K562 (cell line): ENCODE measurements around the gene FGR.

Source experiments
- CTCF ChIP-seq, 3 experiments: IDR thresholded peaks in 2 of 3; conservative IDR thresholded peaks in 1 of 3; 2 replicates each; pipeline ENCODE4 v1.5.1; 2011 to 2012; ENCODE audit warnings: low read length in 3 of 3, mild to moderate bottlenecking in 3 of 3, control low read depth in 2 of 3, improper control_type of control experiment in 1 of 3, inconsistent platforms in 1 of 3, low read depth in 1 of 3, mixed read lengths in 1 of 3, moderate library complexity in 1 of 3; ENCODE audit not compliant: insufficient read depth in 2 of 3
- EP300 ChIP-seq: IDR thresholded peaks from 2 replicates; pipeline ENCODE4 v1.6.1; 2012; ENCODE audit warnings: low read length, improper control_type of control experiment
- GATAD2B ChIP-seq: fragments of 450-650 bp; IDR thresholded peaks from 2 replicates; pipeline ENCODE4 v1.6.1; 2017; ENCODE audit warnings: mild to moderate bottlenecking, borderline replicate concordance
- REST ChIP-seq, 2 experiments: fragments of 450-650 bp; formaldehyde crosslinking in 1 of 2; IDR thresholded peaks; 2 replicates each; pipeline versions ENCODE4 v1.4.0 to v1.6.1; 2014 to 2020; ENCODE audit warnings: mild to moderate bottlenecking in 2 of 2, borderline replicate concordance in 1 of 2, low read depth in 1 of 2
- ZBTB43 ChIP-seq: sonication (generic); formaldehyde crosslinking; IDR thresholded peaks from 2 replicates; pipeline ENCODE4 v1.8.0; 2023; ENCODE audit warnings: mild to moderate bottlenecking, missing genetic modification reagents

- TF ChIP-seq GATAD2B, result no peak
- TF ChIP-seq ZBTB43 (CRISPR knock-in tag), result no peak
- no peak for TF ChIP-seq EP300
- TF ChIP-seq CTCF (IDR thresholded peaks at IDR 0.05 in 2 of 3, conservative IDR thresholded peaks at IDR 0.05 in 1 of 3; ENCODE audit: insufficient read depth in 2 of 3, low read depth in 1 of 3, low read length in 3 of 3), result no peak
- no peak for TF ChIP-seq REST (IDR thresholded peaks at IDR 0.05; ENCODE audit: borderline replicate concordance)
- no peak for TF ChIP-seq REST (CRISPR knock-in tag; IDR thresholded peaks at IDR 0.05; ENCODE audit: low read depth)
Measured at GRCh38 chr1:27589441-27589840, 45.5 kb downstream of the FGR start.
